Measurements from ENCODE around the gene UROC1. TPM values are rescaled to one million over a fixed set of nuclear protein-coding genes. Genes with fewer than 3 reads are reported as not detected.
A peak's percentile ranks its signal among the peaks of the same experiment; 100 is the strongest.

Gene UROC1
- total RNA-seq, 1 donor from 2014 or later = not detected

GRCh38 chr3:126480861-126481260, 36.7 kb downstream of the UROC1 start:
- H3K27me3 Mint-ChIP-seq (ENCODE audit: low read depth) = no peaks in the 10 kb centered on the region
- H3K27ac Mint-ChIP-seq = no peak overlapping the region
- no peaks in the 10 kb centered on the region for H3K36me3 Mint-ChIP-seq
- no peak overlapping the region for H3K4me3 Mint-ChIP-seq
- no peak for DNase-seq (ENCODE audit: low spot score in 2 of 2, unreplicated experiment in 2 of 2)
- H3K4me1 Mint-ChIP-seq = peaks cover 13% of the 10 kb centered on the region
- H3K9me3 Mint-ChIP-seq = no peaks in the 10 kb centered on the region
- TF ChIP-seq CTCF (IDR thresholded peaks at IDR 0.05; ENCODE audit: unreplicated experiment) = no peak

- H3K4me1 Mint-ChIP-seq = peaks cover 13% of the 10 kb centered on the region
- H3K9me3 Mint-ChIP-seq = no peaks in the 10 kb centered on the region
- DNase-seq (ENCODE audit: low spot score in 2 of 2, unreplicated experiment in 2 of 2) = no peak
- H3K4me3 Mint-ChIP-seq = no peak overlapping the region
- no peak overlapping the region for H3K27ac Mint-ChIP-seq
- no peaks in the 10 kb centered on the region for H3K36me3 Mint-ChIP-seq
- H3K27me3 Mint-ChIP-seq (ENCODE audit: low read depth) = no peaks in the 10 kb centered on the region
- TF ChIP-seq CTCF (IDR thresholded peaks at IDR 0.05; ENCODE audit: unreplicated experiment) = no peak
Measured at GRCh38 chr3:126480206-126480605, 37.4 kb downstream of the UROC1 start.

- no peak overlapping the region for H3K27ac Mint-ChIP-seq
- peaks cover 13% of the 10 kb centered on the region for H3K4me1 Mint-ChIP-seq
- TF ChIP-seq CTCF (IDR thresholded peaks at IDR 0.05; ENCODE audit: unreplicated experiment) = no peak
- H3K27me3 Mint-ChIP-seq (ENCODE audit: low read depth) = no peaks in the 10 kb centered on the region
- no peak overlapping the region for H3K4me3 Mint-ChIP-seq
- no peaks in the 10 kb centered on the region for H3K36me3 Mint-ChIP-seq
- no peak for DNase-seq (ENCODE audit: low spot score in 2 of 2, unreplicated experiment in 2 of 2)
- no peaks in the 10 kb centered on the region for H3K9me3 Mint-ChIP-seq
Measured at GRCh38 chr3:126479642-126480041, 37.9 kb downstream of the UROC1 start.

GRCh38 chr3:126478581-126479310, 38.8 kb downstream of the UROC1 start:
- no peak for DNase-seq (ENCODE audit: low spot score in 2 of 2, unreplicated experiment in 2 of 2)
- Mint-ChIP-seq H3K27ac (no peak overlapping the region), H3K4me3 (no peak overlapping the region), H3K27me3 (ENCODE audit: low read depth) (no peaks in the 10 kb centered on the region), H3K9me3 (no peaks in the 10 kb centered on the region), H3K36me3 (no peaks in the 10 kb centered on the region), H3K4me1 (peaks cover 22% of the 10 kb centered on the region)
- no peak for TF ChIP-seq CTCF (IDR thresholded peaks at IDR 0.05; ENCODE audit: unreplicated experiment)

- peak overlapping the region; percentile 72 for H3K27ac Mint-ChIP-seq
- H3K36me3 Mint-ChIP-seq = no peaks in the 10 kb centered on the region
- no peaks in the 10 kb centered on the region for H3K9me3 Mint-ChIP-seq
- DNase-seq (ENCODE audit: low spot score in 2 of 2, unreplicated experiment in 2 of 2) = no peak
- TF ChIP-seq CTCF (IDR thresholded peaks at IDR 0.05; ENCODE audit: unreplicated experiment) = no peak
- H3K4me1 Mint-ChIP-seq = peaks cover 40% of the 10 kb centered on the region
- H3K27me3 Mint-ChIP-seq (ENCODE audit: low read depth) = no peaks in the 10 kb centered on the region
- peak overlapping the region; percentile 83 for H3K4me3 Mint-ChIP-seq
Measured at GRCh38 chr3:126477061-126477380, 40.6 kb downstream of the UROC1 start.
